ENCODE measurements around the gene C2. TPM values are rescaled to one million over a fixed set of nuclear protein-coding genes. Genes with fewer than 3 reads are reported as not detected.
"Not testable (repeated sequence)": the region's sequence is repeated elsewhere in the genome, so short reads cannot be mapped to it uniquely, and the experiment has no call there.

The C2 gene
- total RNA-seq, 1 donor from 2014 or later: 282 TPM

GRCh38 chr6:31971993-31972708 lies 44.6 kb downstream of the C2 start, which contains the start of gene DXO:
TSS of gene DXO (minus strand) at chr6:31972138. CDS start at chr6:31971675, 463 bp downstream.
- Histone ChIP-seq H3K27me3 (no peaks in the 10 kb centered on the region), H3K4me3 (peak within 1 kb of the TSS; percentile 84), H3K36me3 (peaks cover 28% of the 10 kb centered on the region), H3K4me1 (peaks cover 20% of the 10 kb centered on the region), H3K9me3 (no peaks in the 10 kb centered on the region), H3K27ac (peak within 1 kb of the TSS; percentile 99)
- DNase-seq: peak; percentile 97
- peak; percentile 94 for ATAC-seq
- TF ChIP-seq CTCF (IDR thresholded peaks at IDR 0.05): no peak
- intact Hi-C loops (cut with DNase I): no loop called here

- H3K4me3 ChIP-seq: peak overlapping the region; percentile 84
- no peaks in the 10 kb centered on the region for H3K9me3 ChIP-seq
- intact Hi-C loops (cut with DNase I): no loop called here
- ATAC-seq (no peak), DNase-seq (no peak)
- no peaks in the 10 kb centered on the region for H3K27me3 ChIP-seq
- peak overlapping the region; percentile 99 for H3K27ac ChIP-seq
- no peak for TF ChIP-seq CTCF (IDR thresholded peaks at IDR 0.05)
- H3K36me3 ChIP-seq: peaks cover 22% of the 10 kb centered on the region
- H3K4me1 ChIP-seq: peaks cover 20% of the 10 kb centered on the region
These were observed 45.3 kb downstream of the C2 start for GRCh38 chr6:31972709-31973350.

- intact Hi-C loops (cut with DNase I); H3K9me3 ChIP-seq; ATAC-seq; H3K27me3 ChIP-seq; H3K4me3 ChIP-seq; H3K27ac ChIP-seq: not testable (repeated sequence)
- Histone ChIP-seq H3K4me1 (peaks cover 16% of the 10 kb centered on the region), H3K36me3 (peaks cover 13% of the 10 kb centered on the region)
- peak; percentile 54 for DNase-seq
These were observed 48.5 kb downstream of the C2 start for GRCh38 chr6:31976065-31976464.

GRCh38 chr6:31977816-31978431 lies 50.4 kb downstream of the C2 start:
- no peak overlapping the region for H3K27ac ChIP-seq
- peaks cover 13% of the 10 kb centered on the region for H3K36me3 ChIP-seq
- DNase-seq (no peak), ATAC-seq (no peak)
- no peak for TF ChIP-seq CTCF (IDR thresholded peaks at IDR 0.05)
- intact Hi-C loops (cut with DNase I): no loop called here
- H3K4me1 ChIP-seq: peaks cover 7% of the 10 kb centered on the region
- no peaks in the 10 kb centered on the region for H3K27me3 ChIP-seq
- H3K9me3 ChIP-seq: no peaks in the 10 kb centered on the region
- no peak overlapping the region for H3K4me3 ChIP-seq

GRCh38 chr6:31978831-31979230 lies 51.3 kb downstream of the C2 start:
- Histone ChIP-seq H3K36me3 (peaks cover 13% of the 10 kb centered on the region), H3K4me1 (no peaks in the 10 kb centered on the region), H3K9me3 (no peaks in the 10 kb centered on the region), H3K4me3 (no peak overlapping the region), H3K27me3 (no peaks in the 10 kb centered on the region), H3K27ac (no peak overlapping the region)
- intact Hi-C loops (cut with DNase I): no loop called here
- no peak for ATAC-seq
- DNase-seq: peak; percentile 16
- no peak for TF ChIP-seq CTCF (IDR thresholded peaks at IDR 0.05)
